ENCODE data around the gene BMP7. TPM values are rescaled to one million over a fixed set of nuclear protein-coding genes. Genes with fewer than 3 reads are reported as not detected.

The BMP7 gene
- total and polyA plus RNA-seq, 2 experiments from 2014 or later, result 15.9 to 22.8 TPM

GRCh38 chr20:57167971-57168701 lies 98.3 kb downstream of the BMP7 start (continued):
- no peak for TF ChIP-seq REST (IDR thresholded peaks at IDR 0.05; ENCODE audit: unreplicated experiment)
- TF ChIP-seq ZNF462 (CRISPR knock-in tag; IDR thresholded peaks at IDR 0.05), result no peak

- H3F3A ChIP-seq (replicated peaks; ENCODE audit: low read depth), result no peaks in the 10 kb centered on the region
- Mint-ChIP-seq H3K4me1 (peaks cover 4% of the 10 kb centered on the region; the same call in 1 of the 3 replicates), H3K27me3 (ENCODE audit: insufficient read depth, low read depth, poor library complexity) (peaks cover 2% of the 10 kb centered on the region), H3K36me3 (ENCODE audit: low read depth) (peaks cover 3% of the 10 kb centered on the region; the same call in 2 of the 3 replicates), H3K9me3 (peaks cover 12% of the 10 kb centered on the region), H3K4me3 (no peak overlapping the region), H3K27ac (no peak overlapping the region)
- no peaks in the 10 kb centered on the region for H3K36me3 ChIP-seq (ENCODE audit: insufficient read depth)
- DNase-seq (ENCODE audit: low spot score) (no peak), ATAC-seq (no peak)
- H3K27ac ChIP-seq (ENCODE audit: low read depth), result no peak overlapping the region
- TF ChIP-seq EZH2 (IDR thresholded peaks at IDR 0.05; ENCODE audit: low read depth, unreplicated experiment), result no peak
- no peaks in the 10 kb centered on the region for H3K9me2 ChIP-seq (ENCODE audit: insufficient read depth)
- H3K27me3 ChIP-seq (ENCODE audit: insufficient read depth), result no peaks in the 10 kb centered on the region
- no peak overlapping the region for H2AFZ ChIP-seq
- H3K4me2 ChIP-seq, result no peak overlapping the region
- H4K20me1 ChIP-seq (replicated peaks; ENCODE audit: insufficient read depth), result 0 out of 2 replicates have a peak, but pooled peaks cover 3% of the 10 kb centered on the region
- H3K79me2 ChIP-seq (replicated peaks; ENCODE audit: insufficient read depth), result no peaks in the 10 kb centered on the region
- no peak overlapping the region for H3K4me3 ChIP-seq
- no peaks in the 10 kb centered on the region for H3K4me1 ChIP-seq (ENCODE audit: insufficient read depth)
Measured at GRCh38 chr20:57167292-57167655, 99.2 kb downstream of the BMP7 start.

Data from GM23338 (cell line).